Diencephalon (tissue), 1 donor: ENCODE data around the gene XBP1. TPM values are rescaled to one million over a fixed set of nuclear protein-coding genes. Genes with fewer than 3 reads are reported as not detected.

Source experiments
- small RNA-seq: library from RNA; depleted of rRNA; stranded (forward); fragments of <200 nt; gene quantifications from one replicate; pipeline ENCODE3, GENCODE V24; 2014
- total RNA-seq: library from RNA; depleted of rRNA; stranded (reverse); fragments of >200 nt; gene quantifications from one replicate; pipeline ENCODE4 v1.2.3, GENCODE V29; 2014

The XBP1 gene
- 53.3 TPM for total RNA-seq

GRCh38 chr22:28800308-28801041 is at the start of gene XBP1:
XBP1 (minus strand) TSS chr22:28800569.

GRCh38 chr22:28772633-28773460 is 27.5 kb downstream of the XBP1 start, which contains the start of gene CCDC117:
CCDC117 (plus strand) TSS chr22:28772695; CDS start chr22:28772850, 155 bp downstream.

Small RNA genes within 50 kb of the gene (small RNA-seq; reads per million reads assigned to genes)
- not detected for gene Z93930.1

Other genes starting within 250 kb of the XBP1 start
- gene TTC28, start 120.7 kb downstream of the XBP1 start, total RNA-seq, result 33.7 TPM
- gene CHEK2, start 58.7 kb downstream of the XBP1 start, total RNA-seq, result 7.4 TPM
- gene HSCB, start 58.5 kb downstream of the XBP1 start, total RNA-seq, result 6.9 TPM
- 23.3 TPM for gene CCDC117, start 27.9 kb downstream of the XBP1 start, total RNA-seq
- gene ZNRF3, start 83.0 kb upstream of the XBP1 start, total RNA-seq, result 12.7 TPM